Measurements from ENCODE around the gene YEATS2.
"Not testable (repeated sequence)": the region's sequence is repeated elsewhere in the genome, so short reads cannot be mapped to it uniquely, and the experiment has no call there.

The YEATS2 gene

DNA sequence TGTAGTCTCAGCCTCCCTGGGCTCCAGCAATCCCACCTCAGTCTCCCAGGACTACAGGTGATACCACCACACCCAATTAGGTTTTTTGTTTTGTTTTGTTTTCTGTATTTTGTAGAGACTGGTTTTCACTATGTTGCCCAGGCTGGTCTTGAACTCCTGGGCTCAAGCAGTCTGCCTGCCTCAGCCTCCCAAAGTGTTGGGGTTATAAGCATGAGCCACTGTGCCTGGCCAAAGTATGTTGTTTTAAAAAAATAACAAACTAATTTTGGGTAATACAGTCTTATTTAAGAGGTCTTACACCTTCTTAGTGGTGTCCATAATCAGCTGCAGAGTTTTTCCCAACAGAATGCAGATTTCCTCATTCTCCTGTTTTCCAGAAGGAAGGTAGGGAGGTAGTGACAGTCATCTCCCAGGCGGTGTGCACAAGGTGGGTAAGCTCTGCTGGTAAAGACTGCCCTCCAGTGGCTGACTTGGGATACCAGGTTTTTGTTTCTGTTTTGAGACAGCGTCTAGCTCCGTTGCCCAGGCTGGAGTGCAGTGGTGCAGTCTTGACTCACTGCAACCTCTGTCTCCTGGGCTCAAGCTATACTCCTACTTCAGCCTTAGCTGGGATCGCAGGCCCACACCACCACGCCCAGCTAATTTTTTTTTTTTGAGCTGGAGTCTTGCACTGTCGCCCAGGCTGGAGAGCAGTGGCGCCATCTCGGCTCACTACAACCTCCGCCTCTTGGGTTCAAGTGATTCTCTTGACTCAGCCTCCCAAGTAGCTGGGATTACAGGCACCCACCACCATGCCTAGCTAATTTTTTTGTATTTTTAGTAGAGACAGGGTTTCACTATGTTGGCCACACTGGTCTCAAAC lies 69.4 kb downstream of the YEATS2 start:
- in situ Hi-C loops (cut with HindIII; ENCODE audit: low pct_unique_long_range_greater_than_20kb, low sequenced_read_pairs), result no loop called here
- TF ChIP-seq JUND (IDR thresholded peaks at IDR 0.05; ENCODE audit: low read depth), result no peak
- peak; percentile 83 to 95 for DNase-seq (ENCODE audit: low read depth in 1 of 2, low spot score in 1 of 2)

GRCh38 chr3:183768114-183768513 lies 70.5 kb downstream of the YEATS2 start:
- TF ChIP-seq JUND (IDR thresholded peaks at IDR 0.05; ENCODE audit: low read depth), result no peak
- no peak for DNase-seq (ENCODE audit: low read depth in 1 of 2, low spot score in 1 of 2)
- in situ Hi-C loops (cut with HindIII; ENCODE audit: low pct_unique_long_range_greater_than_20kb, low sequenced_read_pairs), result no loop called here

DNA sequence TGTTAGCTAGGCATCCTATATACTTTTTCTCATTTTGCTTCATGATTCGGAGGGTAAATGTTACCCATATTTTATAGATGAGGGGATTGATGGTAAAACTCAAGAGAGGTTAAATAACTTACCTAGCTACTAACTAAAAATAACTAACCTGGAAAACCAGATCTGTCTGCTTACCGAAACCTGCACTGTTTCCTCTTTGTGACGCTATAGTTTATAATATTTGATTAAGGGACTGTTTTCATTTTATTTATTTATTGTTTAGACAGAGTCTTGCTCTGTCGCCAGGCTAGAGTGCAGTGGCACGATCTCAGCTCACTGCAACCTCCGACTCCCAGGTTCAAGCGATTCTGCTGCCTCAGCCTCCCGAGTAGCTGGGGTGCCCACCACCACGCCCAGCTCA lies 71.9 kb downstream of the YEATS2 start:
- no peak for DNase-seq (ENCODE audit: low read depth in 1 of 2, low spot score in 1 of 2)
- in situ Hi-C loops (cut with HindIII; ENCODE audit: low pct_unique_long_range_greater_than_20kb, low sequenced_read_pairs), result no loop called here
- no peak for TF ChIP-seq JUND (IDR thresholded peaks at IDR 0.05; ENCODE audit: low read depth)

DNA sequence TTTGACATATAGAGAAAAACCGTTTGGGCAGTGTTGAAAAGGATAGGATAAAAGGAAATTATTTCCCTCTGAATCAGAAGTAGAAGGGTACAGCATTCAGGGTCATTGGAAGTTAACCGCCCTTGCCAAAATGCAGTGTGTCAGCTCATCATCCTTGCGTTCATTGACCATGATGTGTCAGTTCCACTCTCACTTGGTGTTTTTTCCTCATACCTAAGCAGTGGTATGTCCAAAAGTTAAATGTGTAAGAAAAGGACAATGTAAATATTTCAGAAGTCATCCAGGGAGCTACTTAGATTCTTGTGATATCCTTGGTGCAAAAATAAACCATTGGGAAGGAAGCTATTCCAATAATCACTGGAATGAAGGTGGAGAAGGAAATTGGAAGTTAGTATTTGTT lies 77.0 kb downstream of the YEATS2 start:
- peak; percentile 49 to 90 for DNase-seq (ENCODE audit: low read depth in 1 of 2, low spot score in 1 of 2)
- TF ChIP-seq JUND (IDR thresholded peaks at IDR 0.05; ENCODE audit: low read depth), result peak; percentile 76
- in situ Hi-C loops (cut with HindIII; ENCODE audit: low pct_unique_long_range_greater_than_20kb, low sequenced_read_pairs), result no loop called here

DNA sequence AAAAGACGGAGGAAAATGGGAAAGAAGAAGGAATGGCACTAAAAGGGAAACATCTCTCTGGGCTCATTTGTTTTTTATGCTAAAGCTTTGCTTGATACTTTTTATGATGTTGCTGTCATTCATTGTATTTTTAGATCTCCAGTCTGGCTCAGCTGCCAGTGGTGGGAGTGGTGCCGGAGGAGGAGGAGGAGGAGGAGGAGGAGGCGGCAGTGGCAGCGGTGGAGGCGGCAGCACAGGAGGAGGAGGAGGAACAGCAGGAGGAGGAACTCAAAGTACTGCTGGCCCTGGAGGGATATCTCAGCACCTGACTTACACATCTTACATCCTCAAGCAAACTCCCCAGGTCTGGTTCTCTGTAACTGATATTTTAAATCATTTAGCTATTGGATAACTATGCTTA lies 78.2 kb downstream of the YEATS2 start:
- DNase-seq (ENCODE audit: low read depth in 1 of 2, low spot score in 1 of 2), result peak in 1 of 2 experiments; percentile 59
- no peak for TF ChIP-seq JUND (IDR thresholded peaks at IDR 0.05; ENCODE audit: low read depth)
- in situ Hi-C loops (cut with HindIII; ENCODE audit: low pct_unique_long_range_greater_than_20kb, low sequenced_read_pairs), result no loop called here

DNA sequence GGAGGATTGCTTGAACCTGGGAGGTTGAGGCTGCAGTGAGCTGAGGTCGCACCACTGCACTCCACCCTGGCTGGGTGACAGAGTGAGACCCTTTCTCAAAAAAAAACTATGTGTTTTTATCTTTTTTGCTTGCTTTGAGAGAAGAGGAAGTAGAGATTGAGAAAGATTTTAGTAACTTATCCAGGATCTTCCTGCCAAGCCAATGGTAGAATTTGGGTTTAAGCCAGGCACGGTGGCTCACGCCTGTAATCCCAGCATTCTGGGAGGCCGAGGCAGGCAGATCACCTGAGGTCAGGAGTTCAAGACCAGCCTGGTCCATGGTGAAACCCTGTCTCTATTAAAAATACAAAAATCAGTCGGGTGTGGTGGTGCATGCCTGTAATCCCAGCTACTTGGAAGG lies 78.9 kb downstream of the YEATS2 start:
- DNase-seq (ENCODE audit: low read depth in 1 of 2, low spot score in 1 of 2); in situ Hi-C loops (cut with HindIII; ENCODE audit: low pct_unique_long_range_greater_than_20kb, low sequenced_read_pairs): not testable (repeated sequence)

GRCh38 chr3:183777016-183777618 lies 79.5 kb downstream of the YEATS2 start:
- no peak for DNase-seq (ENCODE audit: low read depth in 1 of 2, low spot score in 1 of 2)
- TF ChIP-seq JUND (IDR thresholded peaks at IDR 0.05; ENCODE audit: low read depth), result no peak
- in situ Hi-C loops (cut with HindIII; ENCODE audit: low pct_unique_long_range_greater_than_20kb, low sequenced_read_pairs), result no loop called here

DNA sequence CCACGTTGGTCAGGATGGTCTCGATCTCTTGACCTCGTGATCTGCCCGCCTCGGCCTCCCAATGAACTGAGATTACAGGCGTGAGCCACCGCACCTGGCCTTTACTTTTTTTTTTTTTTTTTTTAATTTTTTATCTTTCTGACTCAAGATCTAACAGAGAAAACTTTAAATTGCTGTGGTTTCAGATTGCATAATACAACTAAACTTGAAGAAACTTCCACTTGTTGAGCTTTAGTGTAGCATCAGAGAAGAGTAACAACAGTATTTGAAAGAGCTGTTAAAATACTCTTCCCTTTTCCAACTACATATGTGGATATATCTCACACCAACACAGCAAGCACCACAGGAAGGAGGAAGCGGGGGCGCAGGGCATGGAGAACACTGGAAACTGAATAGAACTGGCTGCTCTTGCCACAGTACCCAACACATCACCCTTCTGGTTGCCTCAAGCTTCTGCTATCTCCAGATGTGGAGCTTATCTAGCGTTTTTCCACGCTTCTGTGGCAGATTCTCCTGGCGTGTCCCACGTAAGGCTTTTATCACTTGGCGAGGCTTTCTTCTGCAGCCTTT lies 82.4 kb downstream of the YEATS2 start:
- DNase-seq (ENCODE audit: low read depth in 1 of 2, low spot score in 1 of 2), result no peak
- TF ChIP-seq JUND (IDR thresholded peaks at IDR 0.05; ENCODE audit: low read depth), result no peak
- in situ Hi-C loops (cut with HindIII; ENCODE audit: low pct_unique_long_range_greater_than_20kb, low sequenced_read_pairs), result no loop called here

- TF ChIP-seq JUND (IDR thresholded peaks at IDR 0.05; ENCODE audit: low read depth), result no peak
- DNase-seq (ENCODE audit: low read depth in 1 of 2, low spot score in 1 of 2), result no peak
- in situ Hi-C loops (cut with HindIII; ENCODE audit: low pct_unique_long_range_greater_than_20kb, low sequenced_read_pairs), result no loop called here
Observed at GRCh38 chr3:183781246-183781645, 83.6 kb downstream of the YEATS2 start.

DNA sequence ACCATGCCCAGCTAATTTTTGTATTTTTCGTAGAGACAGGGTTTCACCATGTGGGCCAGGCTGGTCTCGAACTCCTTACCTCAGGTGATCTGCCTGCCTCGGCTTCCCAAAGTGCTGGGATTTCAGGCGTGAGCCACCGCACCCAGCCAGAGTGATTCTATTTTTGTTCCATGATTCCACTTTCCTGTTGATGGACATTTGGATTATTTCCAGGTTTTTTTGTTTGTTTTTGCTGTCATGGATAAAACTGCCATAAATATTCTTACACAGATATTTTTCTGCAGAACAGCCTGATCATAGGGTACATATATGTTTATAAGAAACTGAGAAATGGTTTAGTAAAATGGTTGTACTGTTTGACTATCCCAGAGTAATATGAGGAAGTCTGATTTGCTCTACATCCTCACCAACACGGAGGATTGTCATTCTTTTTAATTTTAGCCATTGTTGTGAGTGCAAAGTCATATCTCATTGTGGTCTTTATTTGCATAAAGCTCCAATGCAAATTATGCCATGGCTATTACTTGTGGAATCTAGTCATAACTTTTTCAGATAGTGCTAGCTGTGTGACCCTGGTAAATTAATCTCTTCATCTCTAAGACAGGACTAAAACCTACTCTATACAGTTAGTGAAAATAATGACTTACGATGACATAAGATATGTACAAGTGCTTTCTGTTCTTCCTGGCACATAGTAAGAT lies 85.1 kb downstream of the YEATS2 start:
- in situ Hi-C loops (cut with HindIII; ENCODE audit: low pct_unique_long_range_greater_than_20kb, low sequenced_read_pairs), result no loop called here
- no peak for DNase-seq (ENCODE audit: low read depth in 1 of 2, low spot score in 1 of 2)
- no peak for TF ChIP-seq JUND (IDR thresholded peaks at IDR 0.05; ENCODE audit: low read depth)

DNA sequence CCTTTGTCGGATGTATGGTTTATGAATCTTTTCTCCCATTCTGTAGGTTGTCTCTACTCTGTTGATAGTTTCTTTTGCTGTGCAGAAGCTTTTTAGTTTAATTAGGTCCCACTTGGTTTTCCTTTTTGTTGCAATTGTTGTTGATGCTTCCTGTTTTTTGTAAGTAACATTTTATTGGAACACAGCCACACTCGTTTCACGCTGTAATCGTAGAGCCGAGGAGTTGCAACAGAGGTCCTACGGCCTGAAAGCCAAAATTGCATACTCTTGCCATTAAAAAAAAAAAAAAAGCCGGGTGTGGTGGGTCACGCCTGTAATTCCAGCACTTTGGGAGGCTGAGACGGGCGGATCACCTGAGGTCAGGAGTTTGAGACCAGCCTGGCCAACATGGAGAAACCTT lies 86.9 kb downstream of the YEATS2 start:
- DNase-seq (ENCODE audit: low read depth in 1 of 2, low spot score in 1 of 2); in situ Hi-C loops (cut with HindIII; ENCODE audit: low pct_unique_long_range_greater_than_20kb, low sequenced_read_pairs): not testable (repeated sequence)

DNA sequence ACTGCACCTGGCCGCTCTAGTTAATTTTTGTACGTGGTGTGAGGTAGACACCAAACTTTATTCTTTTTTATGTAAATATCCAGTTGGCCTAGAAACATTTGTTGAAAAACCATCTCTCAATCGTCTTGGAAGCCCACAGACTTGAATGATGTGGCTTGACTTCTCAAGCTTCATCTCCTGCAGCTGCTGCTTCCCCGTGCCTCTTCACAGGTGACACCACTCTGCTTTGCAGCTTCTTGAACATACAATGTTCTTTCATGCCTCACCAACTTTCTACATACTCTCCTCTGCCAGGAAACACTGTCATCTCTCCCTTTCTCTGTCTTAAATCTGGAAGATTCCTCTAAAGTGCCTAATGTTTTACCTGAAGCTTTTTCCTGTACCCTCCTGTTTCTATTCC lies 92.2 kb downstream of the YEATS2 start:
- in situ Hi-C loops (cut with HindIII; ENCODE audit: low pct_unique_long_range_greater_than_20kb, low sequenced_read_pairs), result no loop called here
- no peak for TF ChIP-seq JUND (IDR thresholded peaks at IDR 0.05; ENCODE audit: low read depth)

DNA sequence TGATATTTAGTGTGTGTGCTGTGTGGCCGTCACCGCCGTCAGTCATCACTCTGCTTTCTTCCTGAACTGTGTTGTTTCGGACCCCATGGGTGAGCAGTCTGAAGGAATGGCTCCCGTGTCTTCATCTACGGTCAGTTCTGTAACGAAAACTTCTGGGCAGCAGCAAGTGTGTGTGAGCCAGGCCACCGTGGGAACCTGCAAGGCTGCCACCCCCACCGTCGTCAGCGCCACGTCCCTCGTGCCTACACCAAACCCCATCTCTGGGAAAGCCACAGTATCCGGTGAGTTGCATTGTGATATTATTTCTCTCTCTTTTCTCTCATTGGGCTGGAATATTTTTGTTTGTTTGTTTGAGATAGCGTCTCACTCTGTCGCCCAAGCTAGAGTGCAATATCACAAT lies 93.1 kb downstream of the YEATS2 start:
- in situ Hi-C loops (cut with HindIII; ENCODE audit: low pct_unique_long_range_greater_than_20kb, low sequenced_read_pairs), result no loop called here
- no peak for TF ChIP-seq JUND (IDR thresholded peaks at IDR 0.05; ENCODE audit: low read depth)
- DNase-seq (ENCODE audit: low read depth in 1 of 2, low spot score in 1 of 2), result no peak

More for the DNA sequence above, 92.2 kb downstream of the YEATS2 start:
- no peak for DNase-seq (ENCODE audit: low read depth in 1 of 2, low spot score in 1 of 2)

All from T47D (cell line).